HepG2 (cell line): Measurements from ENCODE around the gene MBNL3. TPM values are rescaled to one million over a fixed set of nuclear protein-coding genes. Genes with fewer than 3 reads are reported as not detected.

Source experiments
- AGO2 ChIP-seq: fragments of 200-400 bp; formaldehyde crosslinking; optimal IDR thresholded peaks from 2 replicates; pipeline ENCODE3; 2017; ENCODE audit warnings: mild to moderate bottlenecking, low read depth, low read length, moderate library complexity
- DPF2 ChIP-seq: sonication (generic); formaldehyde crosslinking; IDR thresholded peaks from 2 replicates; pipeline ENCODE4 v1.4.0; 2020; ENCODE audit warnings: mild to moderate bottlenecking, low read depth, missing genetic modification reagents, borderline replicate concordance
- EP300 ChIP-seq, 3 experiments: sonication (generic) in 1 of 3; formaldehyde crosslinking in 1 of 3; IDR thresholded peaks; 2 replicates each; pipeline versions ENCODE4 v1.5.1 to v1.6.1; 2011 to 2020; ENCODE audit warnings: low read depth in 2 of 3, low read length in 2 of 3, borderline replicate concordance in 1 of 3, improper control_type of control experiment in 1 of 3, mild to moderate bottlenecking in 1 of 3, missing genetic modification reagents in 1 of 3, moderate library complexity in 1 of 3
- FOXA3 ChIP-seq: IDR thresholded peaks from 2 replicates; pipeline ENCODE4 v1.6.1; 2016; ENCODE audit warnings: missing genetic modification reagents, missing compliant biosample characterization
- KDM1A ChIP-seq: IDR thresholded peaks from 2 replicates; pipeline ENCODE4 v1.6.1; 2016; ENCODE audit warnings: missing compliant biosample characterization
- MEIS2 ChIP-seq: sonication (generic); formaldehyde crosslinking; IDR thresholded peaks from 2 replicates; pipeline ENCODE4 v1.9.0; 2021; ENCODE audit warnings: mild to moderate bottlenecking, missing genetic modification reagents
- NFE2L2 ChIP-seq: fragments of 150-350 bp; IDR thresholded peaks from 2 replicates; pipeline ENCODE4 v1.6.1; 2014; ENCODE audit warnings: low read length
- TCF7L2 ChIP-seq: IDR thresholded peaks from 2 replicates; pipeline ENCODE4 v1.6.1; 2011; ENCODE audit warnings: mild to moderate bottlenecking, low read depth, low read length, moderate library complexity
- TSC22D2 ChIP-seq: sonication (generic); formaldehyde crosslinking; IDR thresholded peaks from 2 replicates; pipeline ENCODE4 v1.5.1; 2020; ENCODE audit warnings: missing genetic modification reagents, mild to moderate bottlenecking, borderline replicate concordance
- ZFP36L1 ChIP-seq: sonication (generic); formaldehyde crosslinking; IDR thresholded peaks from 2 replicates; pipeline ENCODE4 v1.8.0; 2022; ENCODE audit warnings: mild to moderate bottlenecking, missing genetic modification reagents, moderate library complexity
- ZNF230 ChIP-seq: sonication (generic); formaldehyde crosslinking; IDR thresholded peaks from 2 replicates; pipeline ENCODE4 v1.4.0; 2020; ENCODE audit warnings: mild to moderate bottlenecking, missing genetic modification reagents
- ZNF24 ChIP-seq: fragments of 450-650 bp; IDR thresholded peaks from 2 replicates; pipeline ENCODE4 v1.6.1; 2017; ENCODE audit warnings: antibody characterized with exemption, mild to moderate bottlenecking
- ZNF263 ChIP-seq: sonication (generic); formaldehyde crosslinking; IDR thresholded peaks from 2 replicates; pipeline ENCODE4 v1.4.0; 2020; ENCODE audit warnings: missing genetic modification reagents
- ZNF598 ChIP-seq: sonication (generic); formaldehyde crosslinking; IDR thresholded peaks from 2 replicates; pipeline ENCODE4 v1.5.1; 2020; ENCODE audit warnings: mild to moderate bottlenecking, missing genetic modification reagents, borderline replicate concordance
- ZNF782 ChIP-seq: sonication (generic); formaldehyde crosslinking; IDR thresholded peaks from 2 replicates; pipeline ENCODE4 v1.4.0; 2020; ENCODE audit warnings: missing genetic modification reagents, mild to moderate bottlenecking, borderline replicate concordance
- polyA plus RNA-seq, 8 experiments: library from polyadenylated mRNA; depleted of rRNA in 3 of 8; stranded (reverse) in 7 of 8; unstranded in 1 of 8; fragments of >200 nt; fragmentation: Illumina TruSeq in 4 of 8; extraction: Trizol in 4 of 8; gene quantifications; 2 replicates each; pipeline versions ENCODE4 v1.2.1 to v1.2.3, GENCODE V29; 2011 to 2016; ENCODE audit warnings: low read depth in 4 of 8, missing spikeins in 1 of 8, mixed read lengths in 1 of 8; ENCODE audit not compliant: insufficient read depth in 1 of 8
- total RNA-seq, 5 experiments: library from RNA; depleted of rRNA; stranded (reverse); fragments of >200 nt; fragmentation: Illumina TruSeq; extraction: Trizol; gene quantifications; 2 replicates each; pipeline ENCODE4 v1.2.3, GENCODE V29; 2016; ENCODE audit warnings: low read depth in 1 of 5
- TF ChIP-seq, protein P1 (sequence below): sonication (generic); formaldehyde crosslinking; IDR thresholded peaks from one replicate; pipeline ENCODE4 v1.5.1; 2020; ENCODE audit warnings: mild to moderate bottlenecking, missing genetic modification reagents; ENCODE audit errors: not compliant biosample characterization
- TF ChIP-seq, protein P2 (sequence below): sonication (generic); formaldehyde crosslinking; IDR thresholded peaks from 2 replicates; pipeline ENCODE4 v1.4.0; 2020; ENCODE audit warnings: missing genetic modification reagents
- TF ChIP-seq, protein P3 (sequence below): sonication (generic); formaldehyde crosslinking; IDR thresholded peaks from 2 replicates; pipeline ENCODE4 v1.5.0; 2020; ENCODE audit warnings: mild to moderate bottlenecking, missing genetic modification reagents
- TF ChIP-seq, protein P4 (sequence below): sonication (generic); formaldehyde crosslinking; IDR thresholded peaks from 2 replicates; pipeline ENCODE4 v1.4.0; 2020; ENCODE audit warnings: missing genetic modification reagents

The MBNL3 gene
- total and polyA plus RNA-seq, 2 of the 13 experiments (the other 11 are each of a cell fraction or from before 2014, with no cell fraction given), result 155 to 257 TPM

DNA sequence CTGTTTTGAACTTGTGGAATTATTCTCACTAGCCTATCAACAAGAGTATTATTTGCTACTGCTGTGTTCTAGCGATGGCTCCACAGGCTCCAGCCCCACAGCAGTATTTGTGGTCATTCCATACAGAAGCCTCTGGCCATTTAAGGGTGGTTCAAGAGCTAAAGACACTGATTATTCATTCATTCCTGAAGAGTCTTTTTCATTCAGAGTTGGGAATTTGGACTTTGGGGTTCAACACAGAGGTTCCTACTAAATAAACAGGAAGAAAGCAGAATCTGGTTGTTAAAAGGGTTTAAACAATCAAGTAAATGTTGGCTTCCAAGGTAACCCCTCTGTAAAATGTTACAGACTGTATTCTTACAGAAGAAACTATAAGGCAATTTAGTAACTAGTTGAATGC lies 4.3 kb upstream of the MBNL3 start (continued):
- TF ChIP-seq, protein P1, sequence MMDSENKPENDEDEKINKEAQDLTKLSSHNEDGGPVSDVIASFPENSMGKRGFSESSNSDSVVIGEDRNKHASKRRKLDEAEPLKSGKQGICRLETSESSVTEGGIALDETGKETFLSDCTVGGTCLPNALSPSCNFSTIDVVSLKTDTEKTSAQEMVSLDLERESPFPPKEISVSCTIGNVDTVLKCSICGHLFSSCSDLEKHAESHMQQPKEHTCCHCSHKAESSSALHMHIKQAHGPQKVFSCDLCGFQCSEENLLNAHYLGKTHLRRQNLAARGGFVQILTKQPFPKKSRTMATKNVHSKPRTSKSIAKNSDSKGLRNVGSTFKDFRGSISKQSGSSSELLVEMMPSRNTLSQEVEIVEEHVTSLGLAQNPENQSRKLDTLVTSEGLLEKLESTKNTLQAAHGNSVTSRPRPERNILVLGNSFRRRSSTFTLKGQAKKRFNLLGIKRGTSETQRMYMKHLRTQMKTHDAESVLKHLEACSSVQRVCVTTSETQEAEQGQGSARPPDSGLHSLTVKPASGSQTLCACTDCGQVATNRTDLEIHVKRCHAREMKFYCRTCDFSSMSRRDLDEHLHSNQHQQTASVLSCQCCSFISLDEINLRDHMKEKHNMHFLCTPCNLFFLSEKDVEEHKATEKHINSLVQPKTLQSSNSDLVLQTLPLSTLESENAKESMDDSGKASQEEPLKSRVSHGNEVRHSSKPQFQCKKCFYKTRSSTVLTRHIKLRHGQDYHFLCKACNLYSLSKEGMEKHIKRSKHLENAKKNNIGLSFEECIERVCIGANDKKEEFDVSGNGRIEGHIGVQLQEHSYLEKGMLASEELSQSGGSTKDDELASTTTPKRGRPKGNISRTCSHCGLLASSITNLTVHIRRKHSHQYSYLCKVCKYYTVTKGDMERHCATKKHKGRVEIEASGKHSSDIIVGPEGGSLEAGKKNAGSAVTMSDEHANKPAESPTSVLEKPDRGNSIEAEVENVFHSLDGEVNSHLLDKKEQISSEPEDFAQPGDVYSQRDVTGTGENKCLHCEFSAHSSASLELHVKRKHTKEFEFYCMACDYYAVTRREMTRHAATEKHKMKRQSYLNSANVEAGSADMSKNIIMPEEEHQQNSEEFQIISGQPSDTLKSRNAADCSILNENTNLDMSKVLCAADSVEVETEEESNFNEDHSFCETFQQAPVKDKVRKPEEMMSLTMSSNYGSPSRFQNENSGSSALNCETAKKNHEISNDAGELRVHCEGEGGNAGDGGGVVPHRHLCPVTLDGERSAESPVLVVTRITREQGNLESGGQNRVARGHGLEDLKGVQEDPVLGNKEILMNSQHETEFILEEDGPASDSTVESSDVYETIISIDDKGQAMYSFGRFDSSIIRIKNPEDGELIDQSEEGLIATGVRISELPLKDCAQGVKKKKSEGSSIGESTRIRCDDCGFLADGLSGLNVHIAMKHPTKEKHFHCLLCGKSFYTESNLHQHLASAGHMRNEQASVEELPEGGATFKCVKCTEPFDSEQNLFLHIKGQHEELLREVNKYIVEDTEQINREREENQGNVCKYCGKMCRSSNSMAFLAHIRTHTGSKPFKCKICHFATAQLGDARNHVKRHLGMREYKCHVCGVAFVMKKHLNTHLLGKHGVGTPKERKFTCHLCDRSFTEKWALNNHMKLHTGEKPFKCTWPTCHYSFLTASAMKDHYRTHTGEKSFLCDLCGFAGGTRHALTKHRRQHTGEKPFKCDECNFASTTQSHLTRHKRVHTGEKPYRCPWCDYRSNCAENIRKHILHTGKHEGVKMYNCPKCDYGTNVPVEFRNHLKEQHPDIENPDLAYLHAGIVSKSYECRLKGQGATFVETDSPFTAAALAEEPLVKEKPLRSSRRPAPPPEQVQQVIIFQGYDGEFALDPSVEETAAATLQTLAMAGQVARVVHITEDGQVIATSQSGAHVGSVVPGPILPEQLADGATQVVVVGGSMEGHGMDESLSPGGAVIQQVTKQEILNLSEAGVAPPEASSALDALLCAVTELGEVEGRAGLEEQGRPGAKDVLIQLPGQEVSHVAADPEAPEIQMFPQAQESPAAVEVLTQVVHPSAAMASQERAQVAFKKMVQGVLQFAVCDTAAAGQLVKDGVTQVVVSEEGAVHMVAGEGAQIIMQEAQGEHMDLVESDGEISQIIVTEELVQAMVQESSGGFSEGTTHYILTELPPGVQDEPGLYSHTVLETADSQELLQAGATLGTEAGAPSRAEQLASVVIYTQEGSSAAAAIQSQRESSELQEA, result no peak
- no peak for TF ChIP-seq ZNF598 (CRISPR knock-in tag)
- TF ChIP-seq TSC22D2 (CRISPR knock-in tag), result no peak
- TF ChIP-seq ZNF24, result no peak
- no peak for TF ChIP-seq ZNF263 (CRISPR knock-in tag)
- TF ChIP-seq, protein P2, sequence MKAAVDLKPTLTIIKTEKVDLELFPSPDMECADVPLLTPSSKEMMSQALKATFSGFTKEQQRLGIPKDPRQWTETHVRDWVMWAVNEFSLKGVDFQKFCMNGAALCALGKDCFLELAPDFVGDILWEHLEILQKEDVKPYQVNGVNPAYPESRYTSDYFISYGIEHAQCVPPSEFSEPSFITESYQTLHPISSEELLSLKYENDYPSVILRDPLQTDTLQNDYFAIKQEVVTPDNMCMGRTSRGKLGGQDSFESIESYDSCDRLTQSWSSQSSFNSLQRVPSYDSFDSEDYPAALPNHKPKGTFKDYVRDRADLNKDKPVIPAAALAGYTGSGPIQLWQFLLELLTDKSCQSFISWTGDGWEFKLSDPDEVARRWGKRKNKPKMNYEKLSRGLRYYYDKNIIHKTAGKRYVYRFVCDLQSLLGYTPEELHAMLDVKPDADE, result no peak
- no peak for TF ChIP-seq KDM1A (CRISPR knock-in tag)
- TF ChIP-seq AGO2, result no peak
- TF ChIP-seq TCF7L2, result no peak
- TF ChIP-seq EP300 (IDR thresholded peaks at IDR 0.05; ENCODE audit: low read depth in 2 of 2, low read length in 2 of 2), result peak in 1 of 2 experiments; percentile 94; a peak in 2 of 4 replicates
- TF ChIP-seq EP300 (CRISPR knock-in tag; IDR thresholded peaks at IDR 0.05; ENCODE audit: borderline replicate concordance), result peak; percentile 61; the same call in 1 of the 2 replicates
- TF ChIP-seq, protein P3, sequence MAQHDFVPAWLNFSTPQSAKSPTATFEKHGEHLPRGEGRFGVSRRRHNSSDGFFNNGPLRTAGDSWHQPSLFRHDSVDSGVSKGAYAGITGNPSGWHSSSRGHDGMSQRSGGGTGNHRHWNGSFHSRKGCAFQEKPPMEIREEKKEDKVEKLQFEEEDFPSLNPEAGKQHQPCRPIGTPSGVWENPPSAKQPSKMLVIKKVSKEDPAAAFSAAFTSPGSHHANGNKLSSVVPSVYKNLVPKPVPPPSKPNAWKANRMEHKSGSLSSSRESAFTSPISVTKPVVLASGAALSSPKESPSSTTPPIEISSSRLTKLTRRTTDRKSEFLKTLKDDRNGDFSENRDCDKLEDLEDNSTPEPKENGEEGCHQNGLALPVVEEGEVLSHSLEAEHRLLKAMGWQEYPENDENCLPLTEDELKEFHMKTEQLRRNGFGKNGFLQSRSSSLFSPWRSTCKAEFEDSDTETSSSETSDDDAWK (CRISPR knock-in tag), result no peak
- 0 out of 2 replicates have a peak, but pooled peaks have one; percentile 47 for TF ChIP-seq DPF2 (CRISPR knock-in tag)
- no peak for TF ChIP-seq ZFP36L1 (CRISPR knock-in tag)
- TF ChIP-seq, protein P4, sequence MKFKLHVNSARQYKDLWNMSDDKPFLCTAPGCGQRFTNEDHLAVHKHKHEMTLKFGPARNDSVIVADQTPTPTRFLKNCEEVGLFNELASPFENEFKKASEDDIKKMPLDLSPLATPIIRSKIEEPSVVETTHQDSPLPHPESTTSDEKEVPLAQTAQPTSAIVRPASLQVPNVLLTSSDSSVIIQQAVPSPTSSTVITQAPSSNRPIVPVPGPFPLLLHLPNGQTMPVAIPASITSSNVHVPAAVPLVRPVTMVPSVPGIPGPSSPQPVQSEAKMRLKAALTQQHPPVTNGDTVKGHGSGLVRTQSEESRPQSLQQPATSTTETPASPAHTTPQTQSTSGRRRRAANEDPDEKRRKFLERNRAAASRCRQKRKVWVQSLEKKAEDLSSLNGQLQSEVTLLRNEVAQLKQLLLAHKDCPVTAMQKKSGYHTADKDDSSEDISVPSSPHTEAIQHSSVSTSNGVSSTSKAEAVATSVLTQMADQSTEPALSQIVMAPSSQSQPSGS (CRISPR knock-in tag), result no peak
- no peak for TF ChIP-seq NFE2L2
- no peak for TF ChIP-seq MEIS2
- peak; percentile 79 for TF ChIP-seq FOXA3 (CRISPR knock-in tag)
- no peak for TF ChIP-seq ZNF782
- no peak for TF ChIP-seq ZNF230 (CRISPR knock-in tag)
